Middle frontal gyrus (tissue), 1 donor: ENCODE measurements around the gene PRDM11.
"Not testable (repeated sequence)": the region's sequence is repeated elsewhere in the genome, so short reads cannot be mapped to it uniquely, and the experiment has no call there.

ENCODE experiments used
- DNase-seq: peaks from one replicate; pipeline ENCODE4 v3.0.0-alpha.2; 2015; ENCODE audit warnings: low spot score; ENCODE audit errors: extremely low spot score

PRDM11 gene

DNA sequence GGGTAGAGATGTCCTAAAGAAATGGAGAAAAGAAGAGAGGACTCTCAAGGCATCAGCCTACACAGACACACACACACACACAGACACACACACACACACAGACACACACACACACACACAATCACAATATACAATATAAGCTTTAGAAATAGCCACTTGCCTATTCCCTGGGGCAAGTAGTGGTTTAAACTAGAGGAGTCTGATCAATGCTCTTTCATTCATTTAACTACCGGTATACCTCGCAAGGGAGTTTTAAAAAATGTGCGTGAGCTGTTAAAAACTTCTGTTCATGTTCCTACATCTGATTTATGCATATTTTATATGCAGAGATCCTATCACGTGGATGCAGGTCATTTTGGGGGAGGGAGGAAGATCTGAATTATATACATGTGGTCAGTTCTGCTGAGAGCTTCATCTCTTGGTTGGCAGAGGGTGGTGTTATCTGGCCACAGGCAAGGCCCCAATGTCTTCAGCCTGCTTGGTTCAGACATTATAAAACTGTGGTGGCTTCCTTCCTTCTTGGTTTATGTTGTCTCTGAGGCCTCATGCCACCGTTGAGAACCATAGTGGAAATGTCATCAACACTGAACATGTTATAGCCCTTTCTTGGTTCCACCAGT lies 83.1 kb downstream of the PRDM11 start:
- DNase-seq, result no peak

GRCh38 chr11:45232341-45233080 lies 86.1 kb downstream of the PRDM11 start:
- DNase-seq, result no peak

DNA sequence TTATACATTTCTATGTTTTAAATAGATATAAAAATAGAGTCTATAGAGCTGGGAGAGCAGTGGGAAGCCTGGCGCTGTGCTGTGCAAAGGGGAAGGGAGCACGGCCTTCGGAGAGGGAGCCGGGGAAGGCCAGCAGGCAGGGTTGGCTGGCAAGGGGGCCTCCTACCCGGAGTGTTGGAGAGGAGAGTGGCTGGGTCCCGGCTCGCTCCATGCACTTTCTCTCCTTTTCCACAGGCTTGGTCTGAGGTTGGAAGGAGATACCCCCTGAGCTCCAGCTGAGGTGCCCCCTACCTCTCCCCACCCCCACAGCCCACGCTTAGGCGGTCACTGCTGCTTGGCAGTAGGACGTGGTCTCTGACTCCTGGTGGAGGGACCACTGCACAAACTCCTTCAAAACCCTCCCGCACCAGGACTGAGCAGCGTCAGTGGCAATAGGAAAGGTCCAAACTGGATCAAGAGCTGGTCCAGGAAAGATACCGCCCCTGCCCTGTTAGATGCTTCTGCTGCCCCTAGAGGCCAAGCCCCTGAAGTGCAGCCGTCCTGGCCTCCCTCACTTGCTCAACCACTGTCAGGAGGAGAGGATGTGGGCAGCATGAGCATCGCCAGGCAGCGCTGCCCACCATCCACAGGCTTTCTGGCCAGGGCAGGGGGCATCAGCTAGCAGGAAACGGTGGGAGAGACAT lies 86.8 kb downstream of the PRDM11 start:
- peak; percentile 37 for DNase-seq

DNA sequence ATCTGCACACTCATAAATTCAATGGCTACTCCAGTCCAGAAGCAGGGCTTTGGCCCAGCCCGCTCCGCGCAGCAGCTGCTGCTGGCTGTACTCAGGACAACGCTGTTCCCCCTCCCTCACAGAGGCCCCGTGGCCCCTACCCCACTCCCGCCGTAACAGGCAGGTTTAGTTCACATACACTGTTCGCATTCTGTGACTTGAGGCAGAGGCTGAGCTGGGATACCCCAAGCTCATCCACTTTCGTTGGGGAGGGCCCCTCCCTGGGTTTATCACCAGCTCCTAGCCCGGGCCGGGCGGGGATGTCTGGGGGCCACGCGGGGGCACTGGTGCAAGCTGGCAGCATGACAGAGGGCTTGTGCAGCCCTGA lies 87.3 kb downstream of the PRDM11 start:
- no peak for DNase-seq

DNA sequence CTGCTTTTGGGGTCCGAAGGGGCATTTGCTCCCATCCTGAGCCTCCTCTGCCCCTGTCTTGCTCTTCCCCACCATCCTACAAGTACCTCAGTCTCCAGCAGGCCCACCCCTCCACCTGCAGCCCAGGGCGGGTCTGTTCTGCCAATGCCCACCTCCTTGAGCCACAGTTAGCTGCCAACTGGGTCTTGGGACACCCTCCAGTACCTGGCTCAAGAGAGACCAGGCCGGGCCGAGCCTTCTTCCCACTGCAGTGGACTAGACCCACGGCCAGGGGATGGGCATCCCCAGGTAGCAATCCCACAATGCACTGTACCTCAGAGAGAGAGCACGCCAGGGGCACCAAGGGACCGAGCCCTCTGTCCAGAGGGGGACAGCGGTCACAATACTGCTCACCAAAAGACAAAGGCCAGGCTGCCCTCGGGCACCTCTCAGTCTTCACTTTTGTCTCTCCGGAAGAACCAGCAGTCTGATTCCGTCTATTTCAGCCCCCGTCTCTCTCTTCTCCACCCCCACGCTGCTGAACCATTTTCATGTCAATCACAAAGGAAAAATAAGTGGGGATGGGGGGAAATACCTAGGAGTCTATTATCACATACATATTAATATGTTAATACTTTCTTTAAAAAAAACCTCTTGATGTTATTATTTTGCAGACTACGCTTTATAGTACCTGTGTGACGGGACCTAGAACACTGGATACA lies 88.0 kb downstream of the PRDM11 start:
- no peak for DNase-seq

DNA sequence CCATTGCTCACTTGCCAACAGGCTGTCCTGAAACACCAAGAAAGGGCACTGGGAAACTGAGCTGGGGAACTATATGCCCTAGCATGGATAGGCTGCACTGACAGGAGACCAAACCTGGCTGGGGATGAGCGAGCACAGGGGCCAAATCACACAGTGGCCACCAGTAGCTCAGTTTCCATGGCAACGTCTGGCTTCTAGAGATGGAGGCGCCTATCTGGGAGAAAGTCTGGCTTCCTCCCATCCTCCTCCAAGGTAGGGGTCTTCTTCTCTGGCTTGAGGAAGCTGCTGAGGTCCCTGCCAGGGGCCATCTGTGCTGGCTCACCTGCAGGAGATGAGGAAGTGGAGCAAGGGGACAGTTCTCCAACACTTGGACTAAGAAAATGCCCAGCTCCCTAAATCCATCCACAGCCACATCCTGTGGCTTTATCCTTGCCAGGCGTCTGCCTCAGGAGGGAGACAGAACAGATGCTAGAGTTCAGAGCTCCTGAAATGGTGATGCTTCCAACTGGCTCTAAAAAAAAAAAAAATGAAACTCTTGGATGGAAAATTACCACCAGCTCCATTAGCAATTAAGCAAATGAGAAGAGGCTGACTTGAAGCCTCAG lies 91.4 kb downstream of the PRDM11 start:
- DNase-seq, result no peak

DNA sequence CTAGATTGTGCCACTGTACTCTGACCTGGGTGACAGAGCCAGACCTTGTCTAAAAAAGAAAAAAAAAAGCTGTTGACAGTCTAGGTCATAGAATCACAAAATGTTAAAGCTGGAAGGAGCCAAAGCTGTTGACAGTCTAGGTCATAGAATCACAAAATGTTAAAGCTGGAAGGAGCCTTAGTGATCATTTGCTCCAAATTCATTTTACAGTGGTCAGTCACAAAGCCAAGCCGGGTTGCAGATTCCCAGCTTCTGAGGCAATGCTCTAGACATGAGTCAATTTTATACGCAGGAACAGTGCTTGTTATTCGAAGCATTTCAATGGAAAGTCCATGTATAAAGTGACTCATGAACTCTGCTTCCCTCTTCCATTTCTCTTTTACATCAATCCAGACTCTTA lies 92.3 kb downstream of the PRDM11 start:
- DNase-seq, result no peak

GRCh38 chr11:45239733-45240132 lies 93.3 kb downstream of the PRDM11 start:
- DNase-seq, result no peak

GRCh38 chr11:45243967-45244366 lies 97.5 kb downstream of the PRDM11 start:
- DNase-seq, result no peak

DNA sequence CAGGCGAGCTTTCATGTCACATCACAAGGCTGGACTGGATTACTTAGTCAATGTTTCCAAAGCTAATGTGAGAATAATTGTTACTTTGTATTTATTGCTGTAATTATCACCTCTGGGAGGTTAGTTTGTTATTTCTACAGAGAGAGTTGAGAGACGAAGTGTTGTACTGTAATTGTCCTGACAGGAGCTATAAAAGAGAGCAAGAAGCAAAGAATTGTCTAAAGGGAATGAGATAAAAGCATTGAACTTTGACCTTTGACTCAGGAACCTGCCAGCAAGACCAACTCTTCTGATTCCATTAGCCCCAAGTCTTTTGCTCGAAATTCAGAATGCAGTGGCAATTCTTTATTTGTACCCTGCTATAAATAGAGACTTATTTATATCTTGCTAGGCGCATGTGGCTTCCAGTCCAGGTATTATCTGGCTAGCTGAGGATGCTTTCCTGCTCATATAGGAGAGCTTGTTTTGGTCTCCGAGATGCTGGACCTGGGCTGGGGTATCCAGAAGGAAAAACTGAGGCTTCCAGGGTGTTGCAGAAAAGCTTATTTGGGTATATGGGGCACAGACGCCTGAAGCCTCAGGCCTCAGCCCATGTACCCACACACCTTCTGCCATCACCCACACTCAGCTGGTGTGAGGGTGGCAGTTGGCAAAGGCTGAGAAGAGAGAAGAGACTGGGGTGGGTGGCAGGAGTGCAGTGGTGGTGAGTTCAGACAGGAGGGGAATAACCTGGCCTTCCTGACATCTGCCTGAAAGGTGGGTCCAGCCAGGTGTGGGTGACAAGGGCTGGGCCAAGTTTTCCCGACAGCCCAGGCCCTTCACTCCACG lies 99.0 kb downstream of the PRDM11 start:
- DNase-seq, result peak; percentile 49

- DNase-seq, result no peak
Observed at GRCh38 chr11:45246241-45246640, 99.8 kb downstream of the PRDM11 start.

- peak; percentile 8 for DNase-seq
Observed at GRCh38 chr11:45247433-45247832, 101.0 kb downstream of the PRDM11 start.

- no peak for DNase-seq
Observed at GRCh38 chr11:45248501-45249011, 102.1 kb downstream of the PRDM11 start.

GRCh38 chr11:45249372-45249771 lies 102.9 kb downstream of the PRDM11 start:
- not testable (repeated sequence) for DNase-seq

GRCh38 chr11:45250035-45250718 lies 103.7 kb downstream of the PRDM11 start:
- peak; percentile 13 for DNase-seq

GRCh38 chr11:45252134-45252856 lies 105.9 kb downstream of the PRDM11 start:
- no peak for DNase-seq

GRCh38 chr11:45252877-45253276 lies 106.4 kb downstream of the PRDM11 start:
- DNase-seq, result no peak

DNA sequence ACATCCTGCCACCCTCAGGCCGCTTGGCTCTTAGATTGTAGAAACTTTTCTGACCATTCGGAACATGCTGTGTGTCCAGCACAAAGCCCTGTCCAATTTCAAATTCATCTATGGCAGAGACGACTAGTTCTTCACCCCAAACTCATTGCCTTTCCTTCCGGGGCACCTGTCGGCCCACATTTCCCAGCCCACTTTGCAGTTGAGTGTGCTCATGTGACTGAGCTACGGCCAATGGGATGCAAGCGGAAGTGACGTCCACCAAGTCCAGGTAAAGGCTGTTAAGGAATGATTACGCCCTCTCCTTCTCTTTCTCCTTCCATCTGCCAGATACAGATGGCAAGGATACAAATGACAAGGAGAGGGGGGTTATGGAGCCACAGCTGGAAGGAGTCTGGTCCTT lies 107.2 kb downstream of the PRDM11 start:
- DNase-seq, result no peak

DNA sequence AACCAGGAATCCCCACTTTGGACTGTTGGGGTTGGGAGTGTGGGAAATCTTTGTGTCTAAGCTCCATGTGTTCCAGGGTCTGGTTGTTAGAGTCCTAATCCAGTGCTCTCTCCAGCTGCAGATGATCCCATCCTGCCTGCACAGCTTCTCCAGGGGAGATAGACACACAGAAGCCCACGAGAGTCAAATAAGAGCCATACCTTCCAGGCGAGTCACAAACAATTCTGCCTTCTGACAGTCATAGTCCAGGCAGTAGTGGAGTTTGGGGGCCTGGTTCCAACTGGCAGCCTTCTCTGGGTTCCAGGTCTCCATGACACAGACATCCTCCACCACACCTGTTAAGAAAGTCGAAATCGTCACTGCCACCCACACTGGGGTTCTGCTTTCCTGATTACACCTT lies 107.6 kb downstream of the PRDM11 start:
- DNase-seq, result no peak
